ENCODE data around the gene RPL23.

DNA sequence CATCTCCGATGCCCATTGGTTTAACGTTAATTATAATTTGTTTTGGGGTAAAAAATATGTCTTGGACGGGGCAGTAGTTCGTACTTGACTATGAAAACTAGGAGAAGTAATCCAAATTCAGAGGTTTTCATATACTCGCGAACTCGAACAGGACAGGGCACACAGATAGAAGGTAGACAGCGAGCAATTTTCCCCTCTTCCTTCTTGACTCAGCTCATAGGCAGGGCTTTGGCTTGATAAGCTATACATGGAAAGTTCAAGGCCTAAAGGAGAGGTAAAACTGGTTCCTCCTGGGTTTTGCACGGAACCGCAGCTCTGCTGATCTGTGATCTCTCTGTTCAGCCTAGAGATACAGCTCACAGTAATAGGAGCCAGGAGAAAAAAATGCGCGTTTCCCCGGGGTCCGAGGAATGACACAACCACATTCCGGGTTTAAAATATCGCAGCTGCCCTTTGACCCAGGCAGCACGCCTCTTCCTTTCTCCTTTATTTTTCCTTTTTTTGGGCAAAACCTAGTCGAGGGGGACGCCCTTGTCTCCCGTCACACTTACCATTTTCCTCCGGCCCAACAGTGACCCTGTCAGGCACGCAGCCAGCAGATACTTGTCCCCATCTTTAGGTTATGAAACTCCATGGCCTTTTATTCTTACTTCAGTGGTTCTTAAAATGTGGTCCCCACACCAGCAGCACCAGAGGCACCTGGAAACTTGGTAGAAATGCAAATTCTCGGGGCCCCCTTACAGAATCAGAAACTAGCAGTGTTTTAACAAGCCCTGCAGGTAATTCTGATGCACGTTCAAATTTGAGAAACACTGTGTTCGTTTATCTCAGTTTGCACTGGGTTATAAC lies 14.7 kb upstream of the RPL23 start:
- TF ChIP-seq POLR2A (IDR thresholded peaks at IDR 0.05): no peak
- TF ChIP-seq, protein P1, sequence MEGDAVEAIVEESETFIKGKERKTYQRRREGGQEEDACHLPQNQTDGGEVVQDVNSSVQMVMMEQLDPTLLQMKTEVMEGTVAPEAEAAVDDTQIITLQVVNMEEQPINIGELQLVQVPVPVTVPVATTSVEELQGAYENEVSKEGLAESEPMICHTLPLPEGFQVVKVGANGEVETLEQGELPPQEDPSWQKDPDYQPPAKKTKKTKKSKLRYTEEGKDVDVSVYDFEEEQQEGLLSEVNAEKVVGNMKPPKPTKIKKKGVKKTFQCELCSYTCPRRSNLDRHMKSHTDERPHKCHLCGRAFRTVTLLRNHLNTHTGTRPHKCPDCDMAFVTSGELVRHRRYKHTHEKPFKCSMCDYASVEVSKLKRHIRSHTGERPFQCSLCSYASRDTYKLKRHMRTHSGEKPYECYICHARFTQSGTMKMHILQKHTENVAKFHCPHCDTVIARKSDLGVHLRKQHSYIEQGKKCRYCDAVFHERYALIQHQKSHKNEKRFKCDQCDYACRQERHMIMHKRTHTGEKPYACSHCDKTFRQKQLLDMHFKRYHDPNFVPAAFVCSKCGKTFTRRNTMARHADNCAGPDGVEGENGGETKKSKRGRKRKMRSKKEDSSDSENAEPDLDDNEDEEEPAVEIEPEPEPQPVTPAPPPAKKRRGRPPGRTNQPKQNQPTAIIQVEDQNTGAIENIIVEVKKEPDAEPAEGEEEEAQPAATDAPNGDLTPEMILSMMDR (IDR thresholded peaks at IDR 0.05): no peak
